ENCODE data around the gene SIRT7.

Gene SIRT7

DNA sequence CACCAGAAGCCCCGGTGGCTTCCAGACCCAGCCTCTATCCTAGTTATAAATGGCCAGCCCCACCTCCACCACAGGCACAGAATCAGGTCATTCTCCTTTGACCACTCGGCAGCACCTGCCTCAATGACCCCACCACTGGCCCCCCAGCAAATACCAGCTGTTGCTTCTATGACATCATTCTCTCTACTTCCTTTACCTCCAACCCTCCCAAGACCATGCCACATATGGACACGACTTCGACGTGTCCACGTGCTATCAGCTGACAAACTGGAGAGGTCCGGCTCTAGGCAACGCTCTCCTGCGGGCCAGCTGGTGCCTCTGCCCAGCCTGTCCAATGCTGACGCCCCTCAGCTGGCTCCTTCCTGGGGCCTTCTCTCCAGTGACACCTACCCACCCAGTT, 32.5 kb downstream of the SIRT7 start:
- DNase-seq = no peak

GRCh38 chr17:81884968-81885367, 33.0 kb downstream of the SIRT7 start:
- DNase-seq = no peak

- DNase-seq = no peak
These were observed 33.5 kb downstream of the SIRT7 start for GRCh38 chr17:81884520-81884919.

GRCh38 chr17:81879121-81879520, 38.9 kb downstream of the SIRT7 start:
- DNase-seq = no peak

DNA sequence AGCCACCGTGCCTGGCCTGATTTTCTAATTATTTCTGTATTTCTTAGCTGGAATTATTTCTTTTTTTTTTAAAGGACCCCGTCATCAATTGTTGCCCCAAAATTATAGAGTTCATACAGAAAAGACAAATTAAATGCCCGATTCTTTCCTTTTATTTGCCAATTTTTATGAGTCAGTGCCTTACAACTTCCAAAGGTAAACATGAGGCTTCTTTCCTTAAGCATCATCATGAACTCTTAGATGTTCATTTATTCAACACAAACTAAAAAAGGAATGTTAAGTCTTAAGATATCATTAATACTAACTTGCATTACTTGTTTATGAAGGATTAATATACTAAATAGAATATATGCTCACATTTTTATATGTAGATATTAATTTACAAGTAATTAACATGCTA, 39.7 kb downstream of the SIRT7 start:
- no peak for DNase-seq

- DNase-seq = no peak
These were observed 40.4 kb downstream of the SIRT7 start for GRCh38 chr17:81877569-81877968.

GRCh38 chr17:81871387-81872230, 46.4 kb downstream of the SIRT7 start:
- peak; percentile 95 for DNase-seq

DNA sequence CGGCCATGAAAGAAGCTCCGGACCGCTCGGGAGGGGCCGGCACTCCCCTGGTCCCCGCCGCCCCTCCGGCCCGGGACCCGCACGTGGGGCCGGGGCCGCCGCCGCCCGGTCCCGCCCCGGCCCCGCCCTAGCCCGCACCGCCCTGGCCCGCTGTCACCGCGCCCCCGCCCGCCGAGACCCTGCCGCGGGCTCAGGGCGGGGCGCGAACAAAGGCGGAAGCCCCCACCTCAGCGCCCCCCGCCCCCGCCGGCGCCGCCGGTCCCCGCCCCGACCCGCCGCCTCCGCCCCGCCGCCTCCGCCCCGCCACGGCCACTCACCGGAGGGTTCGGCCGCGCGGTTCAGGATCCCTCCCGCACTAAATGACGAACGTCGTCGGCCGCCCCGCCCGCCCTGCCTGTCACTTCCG, 47.0 kb downstream of the SIRT7 start, which contains the start of gene ARHGDIA:
Gene ARHGDIA (minus strand): TSS at position 357 of the 406 bp plus-strand sequence. CDS start 1,407 bp downstream, outside the sequence.
- DNase-seq = no peak

DNA sequence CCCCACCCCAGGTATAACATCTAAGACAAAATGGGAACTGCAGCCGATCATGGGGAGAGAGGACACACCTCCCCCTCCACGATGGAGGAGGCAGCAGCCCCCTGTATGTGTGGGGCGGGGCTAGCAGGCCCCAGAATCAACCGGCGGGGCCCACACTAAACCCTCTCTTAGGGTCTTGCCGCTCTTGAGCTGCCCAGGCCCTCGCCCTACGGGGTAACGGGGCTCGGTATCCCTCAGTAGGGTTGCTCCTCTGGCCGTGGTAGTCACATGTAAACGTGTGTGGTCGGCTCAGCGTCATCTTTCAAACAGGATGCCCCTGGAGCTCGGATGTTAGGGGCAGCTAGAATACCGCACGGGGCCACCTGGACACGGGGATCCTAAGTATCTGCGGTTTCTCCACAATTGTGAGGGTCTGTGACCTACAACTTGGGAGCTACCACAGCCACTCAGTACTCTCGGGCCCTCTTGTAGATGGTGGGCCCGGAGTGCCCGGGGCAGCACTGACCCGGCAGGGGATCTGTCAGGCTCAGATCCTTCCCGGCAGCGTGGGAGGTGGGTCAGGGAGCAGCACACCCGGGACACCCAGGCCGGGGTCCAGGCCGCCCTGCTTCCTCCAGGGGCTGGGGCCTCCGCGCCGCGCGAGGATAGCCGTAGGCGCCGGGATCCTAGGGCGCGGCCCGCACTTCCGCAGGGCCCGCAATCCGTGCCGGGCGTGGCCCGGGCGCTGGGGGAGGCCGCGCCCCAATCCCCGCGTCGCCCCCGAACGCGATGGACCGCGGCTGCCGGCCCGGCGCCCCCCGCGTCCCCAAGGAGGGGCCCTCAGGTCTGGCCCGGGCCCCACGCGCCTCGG, 47.6 kb downstream of the SIRT7 start:
- peak; percentile 61 for DNase-seq

- DNase-seq = peak; percentile 72
These were observed 48.5 kb downstream of the SIRT7 start for GRCh38 chr17:81869221-81870130.

DNA sequence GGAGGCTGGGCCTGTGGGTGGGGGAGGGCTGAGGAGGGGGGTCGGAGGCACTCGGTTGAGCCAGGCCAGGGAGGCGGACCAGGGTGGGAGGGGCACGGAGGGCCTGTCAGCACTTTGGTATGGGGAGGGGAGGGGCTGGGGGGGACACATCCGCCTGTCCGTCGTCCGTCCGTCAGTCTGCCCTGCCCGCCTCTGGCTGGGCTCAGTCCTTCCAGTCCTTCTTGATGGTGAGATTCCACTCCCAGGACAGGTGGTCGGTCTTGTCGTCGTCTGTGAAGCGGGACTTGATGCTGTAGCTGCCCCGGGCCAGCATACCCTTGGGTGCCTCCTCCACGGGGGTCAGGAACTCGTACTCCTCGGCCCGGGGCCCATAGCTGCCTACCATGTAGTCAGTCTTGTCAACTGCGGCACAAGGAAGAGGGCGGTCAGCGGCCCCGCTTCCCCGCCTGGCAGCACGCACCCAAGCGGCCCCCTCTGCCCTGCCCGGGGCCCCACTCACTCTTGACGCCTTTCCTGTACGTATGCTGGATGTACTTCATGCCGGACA, 49.2 kb downstream of the SIRT7 start:
- DNase-seq = peak; percentile 74

DNA sequence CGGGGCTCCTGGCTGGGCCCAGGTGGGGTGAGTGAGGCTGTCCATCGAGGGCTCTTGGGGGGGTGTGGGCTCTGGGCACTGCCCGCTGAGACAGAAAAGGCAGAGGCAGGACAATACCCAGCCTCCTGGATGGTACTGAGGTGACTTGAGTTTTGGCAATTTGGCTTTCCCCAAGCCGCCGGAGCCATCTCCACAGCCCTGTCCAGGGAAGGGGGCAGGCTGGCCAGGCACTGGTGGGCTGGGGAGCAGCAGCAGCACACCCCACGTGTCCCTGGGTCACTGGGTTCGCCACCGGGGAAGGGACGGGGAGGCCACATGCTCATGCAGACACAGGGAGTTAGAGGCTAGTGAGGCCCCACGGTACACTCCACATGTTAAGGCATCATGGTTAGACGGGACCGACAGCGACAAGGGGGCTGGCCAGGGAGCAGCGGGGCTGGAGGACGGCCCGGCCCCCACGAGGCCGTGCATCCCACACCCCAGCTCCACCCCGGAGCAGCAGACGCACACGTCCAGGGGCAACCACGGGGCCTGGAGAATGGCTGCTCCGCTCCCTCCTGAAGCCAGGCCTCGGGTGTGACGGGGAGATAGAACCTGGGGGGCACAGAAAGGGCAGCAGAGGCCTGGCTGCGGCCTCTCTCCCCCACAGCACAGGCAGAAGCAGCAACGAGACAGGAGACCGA, 49.8 kb downstream of the SIRT7 start:
- peak; percentile 38 for DNase-seq

- DNase-seq = peak; percentile 59
These were observed 50.6 kb downstream of the SIRT7 start for GRCh38 chr17:81867170-81867990.

- DNase-seq = peak; percentile 40
These were observed 51.4 kb downstream of the SIRT7 start for GRCh38 chr17:81866440-81867169.

GRCh38 chr17:81865733-81866439, 52.1 kb downstream of the SIRT7 start:
- DNase-seq = peak; percentile 40

- no peak for DNase-seq
These were observed 52.6 kb downstream of the SIRT7 start for GRCh38 chr17:81865358-81865732.

DNA sequence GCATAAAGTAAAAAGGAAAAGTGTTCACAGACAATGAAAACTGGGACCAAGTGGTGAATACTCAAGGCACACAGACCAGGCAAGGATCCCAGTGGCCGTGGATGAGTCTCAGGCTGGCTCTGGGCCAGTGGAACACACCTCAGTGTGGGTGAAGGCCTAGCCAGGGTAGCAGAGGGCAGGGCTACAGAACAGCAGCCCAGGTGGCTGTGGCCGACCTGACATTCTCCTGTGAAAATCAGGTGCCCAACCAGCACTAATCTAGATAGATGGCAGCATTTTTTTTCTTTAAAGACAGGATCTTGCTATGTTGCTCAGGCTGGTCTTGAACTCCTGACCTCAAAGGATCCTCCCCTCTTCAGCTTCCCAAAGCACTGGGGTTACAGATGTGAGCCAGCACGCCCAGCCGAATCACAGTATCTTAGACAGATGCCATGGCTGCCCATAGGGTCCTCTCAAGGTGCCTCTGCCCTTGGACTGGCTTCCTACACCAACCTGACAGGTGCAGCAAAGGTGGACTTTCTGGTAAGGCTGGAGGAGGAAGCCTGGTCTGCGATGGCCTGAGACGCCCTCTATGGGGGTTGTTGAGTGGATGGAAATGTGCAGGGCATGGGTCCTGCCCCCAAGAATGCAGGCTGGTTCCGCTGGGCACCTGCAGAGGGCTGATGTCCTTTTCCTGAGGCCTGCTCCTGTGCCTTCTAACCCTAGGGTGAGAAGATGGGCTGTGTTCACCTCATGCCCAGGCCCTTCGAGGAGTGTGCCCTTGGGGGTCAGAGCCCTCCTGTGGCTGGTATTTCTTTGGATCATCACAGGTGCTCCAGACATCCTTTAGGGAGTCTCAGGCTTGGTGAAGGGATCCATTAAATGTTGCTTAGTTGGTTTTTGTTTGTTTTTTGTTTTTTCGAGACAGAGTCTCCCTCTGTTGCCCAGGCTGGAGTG, 53.9 kb downstream of the SIRT7 start:
- no peak for DNase-seq

GRCh38 chr17:81863123-81863675, 54.8 kb downstream of the SIRT7 start:
- DNase-seq = no peak

Measured in right hindlimb (tissue), 1 donor.